Osteoblast (primary cell): ENCODE data around the gene RPS6KA2. TPM values are rescaled to one million over a fixed set of nuclear protein-coding genes. Genes with fewer than 3 reads are reported as not detected.

Experiments used
- DNase-seq: peaks from one replicate; pipeline ENCODE4 v3.0.0; 2011; ENCODE audit warnings: low spot score, mixed read lengths; ENCODE audit not compliant: insufficient read length; ENCODE audit errors: missing footprints
- H2AFZ ChIP-seq: 2 replicates; pipeline ENCODE4 v1.6.0; 2011; ENCODE audit warnings: mild to moderate bottlenecking, low read length
- H3K27ac ChIP-seq: 2 replicates; pipeline ENCODE4 v1.5.1; 2011; ENCODE audit warnings: mild to moderate bottlenecking, low read depth, low read length, moderate library complexity
- H3K27me3 ChIP-seq: 2 replicates; pipeline ENCODE4 v1.6.0; 2012; ENCODE audit warnings: mild to moderate bottlenecking, control low read depth, inconsistent platforms, low read length, moderate library complexity; ENCODE audit not compliant: insufficient read depth
- H3K36me3 ChIP-seq: 2 replicates; pipeline ENCODE4 v1.5.1; 2011; ENCODE audit warnings: mild to moderate bottlenecking, low read length, control low read depth, moderate library complexity; ENCODE audit not compliant: insufficient read depth
- H3K4me1 ChIP-seq: 2 replicates; pipeline ENCODE4 v1.5.1; 2011; ENCODE audit warnings: mild to moderate bottlenecking, low read length, control low read depth, moderate library complexity; ENCODE audit not compliant: insufficient read depth
- H3K4me2 ChIP-seq: 2 replicates; pipeline ENCODE4 v1.6.0; 2011; ENCODE audit warnings: mild to moderate bottlenecking, low read length; ENCODE audit not compliant: insufficient read depth
- H3K4me3 ChIP-seq: fragments of 200-600 bp; sonication (generic); 3 replicates; pipeline ENCODE4 v1.5.1; 2012; ENCODE audit warnings: mild to moderate bottlenecking, low read length, inconsistent platforms; ENCODE audit not compliant: insufficient read depth
- H3K79me2 ChIP-seq: 2 replicates; pipeline ENCODE4 v1.6.0; 2012; ENCODE audit warnings: mild to moderate bottlenecking, low read length, control low read depth, inconsistent platforms; ENCODE audit not compliant: insufficient read depth
- H3K9me3 ChIP-seq: 2 replicates; pipeline ENCODE4 v1.5.1; 2011; ENCODE audit warnings: low read depth, low read length, control low read depth
- H4K20me1 ChIP-seq: 2 replicates; pipeline ENCODE4 v1.6.0; 2012; ENCODE audit warnings: mild to moderate bottlenecking, low read length, control low read depth; ENCODE audit not compliant: insufficient read depth
- CTCF ChIP-seq: IDR thresholded peaks from 2 replicates; pipeline ENCODE4 v1.5.1; 2011; ENCODE audit warnings: mild to moderate bottlenecking, low read depth, low read length, moderate library complexity; ENCODE audit errors: extremely low read depth
- total RNA-seq: library from RNA; depleted of rRNA; stranded (reverse); fragments of >200 nt; gene quantifications from 2 replicates; pipeline ENCODE4 v1.2.3, GENCODE V29; 2012

The RPS6KA2 gene
- total RNA-seq, 1 donor: 113 TPM

- H3K4me2 ChIP-seq: no peak overlapping the region
- no peaks in the 10 kb centered on the region for H3K9me3 ChIP-seq
- DNase-seq: peak; percentile 39
- H3K36me3 ChIP-seq: peaks cover 17% of the 10 kb centered on the region
- no peak overlapping the region for H3K4me3 ChIP-seq
- no peaks in the 10 kb centered on the region for H4K20me1 ChIP-seq
- no peaks in the 10 kb centered on the region for H3K79me2 ChIP-seq
- H3K4me1 ChIP-seq: peaks cover 7% of the 10 kb centered on the region
- no peaks in the 10 kb centered on the region for H3K27me3 ChIP-seq
- no peak overlapping the region for H3K27ac ChIP-seq
- TF ChIP-seq CTCF: no peak
- no peak overlapping the region for H2AFZ ChIP-seq
Measured at GRCh38 chr6:166470863-166471410, 156.1 kb downstream of the RPS6KA2 start.

- no peaks in the 10 kb centered on the region for H3K9me3 ChIP-seq
- no peak overlapping the region for H3K4me2 ChIP-seq
- no peak overlapping the region for H3K4me3 ChIP-seq
Measured at GRCh38 chr6:166470029-166470862, 156.8 kb downstream of the RPS6KA2 start.

GRCh38 chr6:166469426-166469961, 157.6 kb downstream of the RPS6KA2 start:
- Histone ChIP-seq H3K27me3 (no peaks in the 10 kb centered on the region), H3K9me3 (no peaks in the 10 kb centered on the region), H3K36me3 (peaks cover 19% of the 10 kb centered on the region), H2AFZ (no peak overlapping the region), H3K4me3 (no peak overlapping the region), H3K4me1 (peaks cover 10% of the 10 kb centered on the region), H3K27ac (no peak overlapping the region), H3K4me2 (no peak overlapping the region), H4K20me1 (no peaks in the 10 kb centered on the region), H3K79me2 (no peaks in the 10 kb centered on the region)
- peak; percentile 30 for DNase-seq
- no peak for TF ChIP-seq CTCF

More at GRCh38 chr6:166470029-166470862, 156.8 kb downstream of the RPS6KA2 start:
- no peak for TF ChIP-seq CTCF
- Histone ChIP-seq H3K79me2 (no peaks in the 10 kb centered on the region), H3K4me1 (peaks cover 10% of the 10 kb centered on the region), H3K36me3 (peaks cover 17% of the 10 kb centered on the region), H4K20me1 (no peaks in the 10 kb centered on the region), H3K27me3 (no peaks in the 10 kb centered on the region), H3K27ac (no peak overlapping the region), H2AFZ (no peak overlapping the region)
- peak; percentile 21 for DNase-seq

GRCh38 chr6:166467436-166468000, 159.5 kb downstream of the RPS6KA2 start:
- no peak for DNase-seq
- no peak overlapping the region for H2AFZ ChIP-seq
- H3K27me3 ChIP-seq: no peaks in the 10 kb centered on the region
- H3K4me1 ChIP-seq: peaks cover 10% of the 10 kb centered on the region
- no peaks in the 10 kb centered on the region for H3K9me3 ChIP-seq
- no peak for TF ChIP-seq CTCF
- no peak overlapping the region for H3K27ac ChIP-seq
- peaks cover 29% of the 10 kb centered on the region for H3K36me3 ChIP-seq
- no peaks in the 10 kb centered on the region for H4K20me1 ChIP-seq
- no peak overlapping the region for H3K4me3 ChIP-seq
- H3K79me2 ChIP-seq: no peaks in the 10 kb centered on the region
- no peak overlapping the region for H3K4me2 ChIP-seq
